Esophagus muscularis mucosa (tissue), 4 donors: ENCODE results near the gene EHD4. TPM values are rescaled to one million over a fixed set of nuclear protein-coding genes. Genes with fewer than 3 reads are reported as not detected.

Experiments
- DNase-seq: peaks from one replicate; pipeline ENCODE4 v3.0.0-alpha.2; 2017; ENCODE audit errors: extremely low spot score
- H3K27ac ChIP-seq, 4 donors: fragments of 200-600 bp; sonication (generic); replicated peaks in 1 of 4; 1 replicate in 3 of 4; 2 replicates in 1 of 4; pipeline ENCODE4 v1.5.1; 2016 to 2019; ENCODE audit warnings: mild to moderate bottlenecking in 1 of 4
- H3K27me3 ChIP-seq, 4 donors: fragments of 200-600 bp; sonication (generic); one replicate each; pipeline versions ENCODE4 v1.5.1 to v1.6.0; 2016 to 2019
- H3K36me3 ChIP-seq, 4 donors: fragments of 200-600 bp; sonication (generic); one replicate each; pipeline ENCODE4 v1.5.1; 2016 to 2019
- H3K4me1 ChIP-seq, 4 donors: fragments of 200-600 bp; sonication (generic); one replicate each; pipeline ENCODE4 v1.5.1; 2016 to 2019
- H3K4me3 ChIP-seq, 4 donors: fragments of 200-600 bp; sonication (generic); 1 replicate in 2 of 4; 2 replicates in 2 of 4; pipeline ENCODE4 v1.5.1; 2016 to 2019; ENCODE audit warnings: mild to moderate bottlenecking in 4 of 4, moderate library complexity in 1 of 4
- H3K9me3 ChIP-seq, 4 donors: fragments of 200-600 bp; sonication (generic); 1 replicate in 3 of 4; 2 replicates in 1 of 4; pipeline ENCODE4 v1.5.1; 2016 to 2019
- CTCF ChIP-seq, 3 experiments: fragments of 200-600 bp in 2 of 3; fragments of 450-650 bp in 1 of 3; sonication (generic) in 2 of 3; IDR thresholded peaks; one replicate each; pipeline ENCODE4 v1.5.1; 2017 to 2019; ENCODE audit warnings: antibody characterized with exemption in 3 of 3, mild to moderate bottlenecking in 2 of 3, moderate library complexity in 1 of 3
- EP300 ChIP-seq: sonication (generic); formaldehyde crosslinking; IDR thresholded peaks from one replicate; pipeline ENCODE4 v1.6.1; 2017; ENCODE audit warnings: antibody characterized with exemption
- POLR2A ChIP-seq: fragments of 450-650 bp; IDR thresholded peaks from one replicate; pipeline ENCODE4 v1.6.1; 2017; ENCODE audit warnings: antibody characterized with exemption, moderate library complexity, mild to moderate bottlenecking, low read depth
- POLR2AphosphoS5 ChIP-seq, 2 donors: sonication (generic); formaldehyde crosslinking; IDR thresholded peaks; one replicate each; pipeline ENCODE4 v1.6.1; 2017; ENCODE audit warnings: antibody characterized with exemption in 2 of 2
- WGBS: methylation state at CpG from one replicate; pipeline ENCODE4 v1.1.5; 2018; 5-methylcytosine and 5-hydroxymethylcytosine counted together
- intact Hi-C: fragments of 100-400 bp; cut with DNase I; formaldehyde crosslinking; loops from one replicate; pipeline ENCODE4 v1.15.1; 2023
- total RNA-seq, 4 donors: library from RNA; depleted of rRNA; stranded (reverse); fragments of >200 nt; gene quantifications; one replicate each; pipeline versions ENCODE4 v1.1.0 to v1.2.1, GENCODE V29; 2016

Gene EHD4
- total RNA-seq, 4 donors from 2014 or later: 10.0 to 24.7 (median 21.7) TPM

- WGBS: 86% methylated on average over 4 of the region's 4 CpGs
- TF ChIP-seq POLR2AphosphoS5 (IDR thresholded peaks at IDR 0.05) (no peak), CTCF (IDR thresholded peaks at IDR 0.05) (no peak), POLR2A (no peak), EP300 (no peak)
- Histone ChIP-seq H3K9me3 (no peaks in the 10 kb centered on the region), H3K27ac (peak overlapping the region in 3 of 4 donors; percentile 41 to 48 (median 42)), H3K27me3 (no peaks in the 10 kb centered on the region), H3K4me1 (peaks cover 43 to 56% (median 51%) of the 10 kb centered on the region in 4 donors), H3K4me3 (no peak overlapping the region), H3K36me3 (peaks cover 0 to 33% (median 21%) of the 10 kb centered on the region in 4 donors)
- DNase-seq: no peak
- intact Hi-C loops: no loop called here
These were observed 22.3 kb downstream of the EHD4 start for GRCh38 chr15:41950127-41950483.

- Histone ChIP-seq H3K27ac (peak overlapping the region in 3 of 4 donors; percentile 41 to 48 (median 42)), H3K4me1 (peaks cover 49 to 61% (median 55%) of the 10 kb centered on the region in 4 donors), H3K4me3 (no peak overlapping the region), H3K36me3 (peaks cover 0 to 33% (median 21%) of the 10 kb centered on the region in 4 donors), H3K9me3 (no peaks in the 10 kb centered on the region), H3K27me3 (no peaks in the 10 kb centered on the region)
- 78% methylated on average over 5 of the region's 5 CpGs for WGBS
- DNase-seq: no peak
- TF ChIP-seq EP300 (no peak), POLR2A (no peak), POLR2AphosphoS5 (IDR thresholded peaks at IDR 0.05) (no peak), CTCF (IDR thresholded peaks at IDR 0.05) (no peak)
- intact Hi-C loops: no loop called here
These were observed 22.8 kb downstream of the EHD4 start for GRCh38 chr15:41949401-41950126.

- Histone ChIP-seq H3K4me1 (peaks cover 59 to 72% (median 66%) of the 10 kb centered on the region in 4 donors), H3K27me3 (no peaks in the 10 kb centered on the region), H3K9me3 (no peaks in the 10 kb centered on the region), H3K4me3 (no peak overlapping the region), H3K27ac (peak overlapping the region in 1 of 4 donors; percentile 14), H3K36me3 (peaks cover 0 to 28% (median 16%) of the 10 kb centered on the region in 4 donors)
- TF ChIP-seq POLR2A (no peak), CTCF (IDR thresholded peaks at IDR 0.05) (no peak), EP300 (no peak), POLR2AphosphoS5 (IDR thresholded peaks at IDR 0.05) (no peak)
- intact Hi-C loops: no loop called here
- 87% methylated on average over 3 of the region's 3 CpGs for WGBS
- DNase-seq: no peak
These were observed 23.9 kb downstream of the EHD4 start for GRCh38 chr15:41948490-41948889.

- intact Hi-C loops: no loop called here
- H3K27ac ChIP-seq: no peak overlapping the region
These were observed 25.4 kb downstream of the EHD4 start for GRCh38 chr15:41946970-41947369.

More at GRCh38 chr15:41946970-41947369, 25.4 kb downstream of the EHD4 start:
- 87% methylated on average over 2 of the region's 2 CpGs for WGBS
- Histone ChIP-seq H3K4me1 (peaks cover 62 to 68% (median 64%) of the 10 kb centered on the region in 4 donors), H3K4me3 (no peak overlapping the region), H3K9me3 (no peaks in the 10 kb centered on the region), H3K27me3 (no peaks in the 10 kb centered on the region), H3K36me3 (peaks cover 0 to 17% (median 1%) of the 10 kb centered on the region in 4 donors)
- no peak for TF ChIP-seq POLR2A
- TF ChIP-seq CTCF (IDR thresholded peaks at IDR 0.05): no peak
- TF ChIP-seq EP300: no peak
- TF ChIP-seq POLR2AphosphoS5 (IDR thresholded peaks at IDR 0.05): no peak
- DNase-seq: no peak
